ENCODE data around the gene CBX5. TPM values are rescaled to one million over a fixed set of nuclear protein-coding genes. Genes with fewer than 3 reads are reported as not detected.
"Not testable (repeated sequence)": the region's sequence is repeated elsewhere in the genome, so short reads cannot be mapped to it uniquely, and the experiment has no call there.

Gene CBX5
- total RNA-seq, 2 donors from 2014 or later, result 40.9 to 42.0 TPM

GRCh38 chr12:54238531-54238930 lies 41.4 kb downstream of the CBX5 start:
- ATAC-seq (no peak), DNase-seq (no peak)
- intact Hi-C loops (cut with DNase I, micrococcal nuclease), result no loop called here

- DNase-seq (no peak), ATAC-seq (no peak)
- intact Hi-C loops (cut with DNase I, micrococcal nuclease), result no loop called here
These were observed 47.1 kb downstream of the CBX5 start for GRCh38 chr12:54232790-54233189.

GRCh38 chr12:54231269-54231668 lies 48.7 kb downstream of the CBX5 start:
- DNase-seq; intact Hi-C loops (cut with DNase I, micrococcal nuclease): not testable (repeated sequence)

GRCh38 chr12:54230555-54230954 lies 49.4 kb downstream of the CBX5 start:
- intact Hi-C loops (cut with DNase I, micrococcal nuclease), result no loop called here

More at GRCh38 chr12:54231269-54231668, 48.7 kb downstream of the CBX5 start:
- not testable (repeated sequence) for ATAC-seq

GRCh38 chr12:54229624-54230212 lies 50.2 kb downstream of the CBX5 start:
- no peak for DNase-seq
- no peak for ATAC-seq
- intact Hi-C loops (cut with DNase I, micrococcal nuclease), result loop anchor here in 1 of 2 donors (10.0 kb wide), 1 partner anchor 135 kb away; the partner anchor contains the start of gene GPR84

More at GRCh38 chr12:54230555-54230954, 49.4 kb downstream of the CBX5 start:
- no peak for ATAC-seq
- no peak for DNase-seq

GRCh38 chr12:54228471-54228870 lies 51.5 kb downstream of the CBX5 start:
- ATAC-seq (no peak), DNase-seq (no peak)
- intact Hi-C loops (cut with DNase I, micrococcal nuclease), result loop anchor here in 1 of 2 donors (10.0 kb wide), 1 partner anchor 136 kb away; the partner anchor contains the start of gene GPR84

GRCh38 chr12:54227927-54228326 lies 52.0 kb downstream of the CBX5 start:
- not testable (repeated sequence) for DNase-seq, ATAC-seq
- intact Hi-C loops (cut with DNase I, micrococcal nuclease), result loop anchor here in 1 of 2 donors (10.0 kb wide), 1 partner anchor 137 kb away; the partner anchor contains the start of gene GPR84

- DNase-seq (no peak), ATAC-seq (no peak)
- intact Hi-C loops (cut with DNase I, micrococcal nuclease), result loop anchor here in 1 of 2 donors (10.0 kb wide), 1 partner anchor 137 kb away; the partner anchor contains the start of gene GPR84
These were observed 52.5 kb downstream of the CBX5 start for GRCh38 chr12:54227376-54227775.

GRCh38 chr12:54225666-54226065 lies 54.3 kb downstream of the CBX5 start:
- no peak for ATAC-seq

GRCh38 chr12:54222609-54223008 lies 57.3 kb downstream of the CBX5 start:
- intact Hi-C loops (cut with DNase I, micrococcal nuclease), result loop anchor here in 1 of 2 donors (10.0 kb wide), 1 partner anchor 142 kb away; the partner anchor contains the start of gene GPR84
- ATAC-seq (no peak), DNase-seq (no peak)

More at GRCh38 chr12:54225666-54226065, 54.3 kb downstream of the CBX5 start:
- intact Hi-C loops (cut with DNase I, micrococcal nuclease), result loop anchor here in 1 of 2 donors (10.0 kb wide), 1 partner anchor 139 kb away; the partner anchor contains the start of gene GPR84
- DNase-seq, result no peak

- DNase-seq, result no peak
- intact Hi-C loops (cut with DNase I, micrococcal nuclease), result loop anchor here in 1 of 2 donors (10.0 kb wide), 1 partner anchor 143 kb away; the partner anchor contains the start of gene GPR84
- no peak for ATAC-seq
These were observed 58.4 kb downstream of the CBX5 start for GRCh38 chr12:54221402-54221984.

- no peak for ATAC-seq
- DNase-seq, result no peak
- intact Hi-C loops (cut with DNase I, micrococcal nuclease), result loop anchor here in 1 of 2 donors (10.0 kb wide), 1 partner anchor 144 kb away; the partner anchor contains the start of gene GPR84
These were observed 59.4 kb downstream of the CBX5 start for GRCh38 chr12:54220567-54220966.

GRCh38 chr12:54220092-54220557 lies 59.8 kb downstream of the CBX5 start:
- intact Hi-C loops (cut with DNase I, micrococcal nuclease), result loop anchor here in 1 of 2 donors (10.0 kb wide), 1 partner anchor 145 kb away; the partner anchor contains the start of gene GPR84
- peak in 1 of 2 donors; percentile 68 for DNase-seq
- peak; percentile 62 for ATAC-seq

- intact Hi-C loops (cut with DNase I, micrococcal nuclease), result no loop called here
- DNase-seq (peak in 1 of 2 donors; percentile 54), ATAC-seq (no peak)
These were observed 62.1 kb downstream of the CBX5 start for GRCh38 chr12:54217774-54218241.

- ATAC-seq, result peak; percentile 61
- intact Hi-C loops (cut with DNase I, micrococcal nuclease), result no loop called here
- DNase-seq, result peak; percentile 65 to 79
These were observed 62.9 kb downstream of the CBX5 start for GRCh38 chr12:54216797-54217661.

GRCh38 chr12:54215989-54216796 lies 63.7 kb downstream of the CBX5 start:
- intact Hi-C loops (cut with DNase I, micrococcal nuclease), result no loop called here
- ATAC-seq (no peak), DNase-seq (peak in 1 of 2 donors; percentile 46)

GRCh38 chr12:54214553-54215406 lies 65.1 kb downstream of the CBX5 start:
- peak; percentile 84 for DNase-seq
- intact Hi-C loops (cut with DNase I, micrococcal nuclease), result no loop called here
- ATAC-seq, result peak; percentile 86
